OCI-LY3 (cell line): ENCODE results near the gene NOXA1.

Experiments
- EZH2phosphoT487 ChIP-seq: fragments of 200-600 bp; shearing (Covaris generic); IDR thresholded peaks from 2 replicates; pipeline ENCODE4 v1.6.1; 2018; ENCODE audit warnings: antibody characterized with exemption, mixed run types, low read depth
- TF ChIP-seq, protein P1 (sequence below): fragments of 200-600, 300-600 bp; sonication (generic); IDR thresholded peaks from 2 replicates; pipeline ENCODE4 v1.5.1; 2014; ENCODE audit warnings: antibody characterized with exemption, low read length, low read depth

DNA sequence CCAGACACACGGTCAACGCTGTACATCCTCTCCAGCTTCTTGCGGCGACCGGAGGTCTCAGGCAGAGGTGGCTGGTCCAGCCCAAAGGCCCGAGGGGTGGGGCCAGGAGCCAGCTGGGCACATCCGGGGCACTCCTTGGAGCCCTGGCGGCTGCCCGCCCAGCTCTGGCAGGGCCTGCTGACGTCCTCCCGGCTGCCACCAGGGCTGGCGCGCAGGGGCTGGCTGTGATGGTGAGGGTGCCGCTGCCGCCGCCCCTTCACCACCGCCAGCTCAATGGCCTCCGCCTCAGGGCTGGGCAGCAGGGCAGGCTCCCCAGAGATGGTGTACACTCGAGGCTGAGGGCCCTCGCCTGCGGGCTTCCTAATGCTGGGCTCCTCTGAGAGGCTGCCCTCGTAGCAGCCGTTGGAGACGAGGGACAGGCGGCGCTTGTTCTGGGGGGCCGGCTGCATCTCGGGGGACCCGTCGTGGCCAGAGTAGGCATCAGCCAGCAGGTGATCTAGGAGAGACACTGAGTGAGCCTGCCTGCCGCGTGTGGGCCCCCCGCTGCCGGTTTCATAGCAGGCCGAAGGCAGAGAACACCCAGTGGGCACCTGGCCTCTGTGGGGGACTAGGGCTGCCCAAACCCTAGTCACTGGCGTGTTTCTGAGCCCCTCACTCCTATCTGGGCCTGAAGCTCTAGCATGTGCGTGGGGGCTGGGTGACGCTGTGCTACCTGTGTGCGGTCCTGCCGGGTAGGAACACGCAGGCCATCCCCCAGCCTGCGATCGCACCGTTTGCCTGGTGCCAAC lies 34.4 kb downstream of the NOXA1 start:
- TF ChIP-seq, protein P1, sequence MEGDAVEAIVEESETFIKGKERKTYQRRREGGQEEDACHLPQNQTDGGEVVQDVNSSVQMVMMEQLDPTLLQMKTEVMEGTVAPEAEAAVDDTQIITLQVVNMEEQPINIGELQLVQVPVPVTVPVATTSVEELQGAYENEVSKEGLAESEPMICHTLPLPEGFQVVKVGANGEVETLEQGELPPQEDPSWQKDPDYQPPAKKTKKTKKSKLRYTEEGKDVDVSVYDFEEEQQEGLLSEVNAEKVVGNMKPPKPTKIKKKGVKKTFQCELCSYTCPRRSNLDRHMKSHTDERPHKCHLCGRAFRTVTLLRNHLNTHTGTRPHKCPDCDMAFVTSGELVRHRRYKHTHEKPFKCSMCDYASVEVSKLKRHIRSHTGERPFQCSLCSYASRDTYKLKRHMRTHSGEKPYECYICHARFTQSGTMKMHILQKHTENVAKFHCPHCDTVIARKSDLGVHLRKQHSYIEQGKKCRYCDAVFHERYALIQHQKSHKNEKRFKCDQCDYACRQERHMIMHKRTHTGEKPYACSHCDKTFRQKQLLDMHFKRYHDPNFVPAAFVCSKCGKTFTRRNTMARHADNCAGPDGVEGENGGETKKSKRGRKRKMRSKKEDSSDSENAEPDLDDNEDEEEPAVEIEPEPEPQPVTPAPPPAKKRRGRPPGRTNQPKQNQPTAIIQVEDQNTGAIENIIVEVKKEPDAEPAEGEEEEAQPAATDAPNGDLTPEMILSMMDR = no peak
- TF ChIP-seq EZH2phosphoT487 = no peak
